IPS DF 19.7 (cell line): ENCODE data around the gene B3GAT1.
"Not testable (repeated sequence)": the region's sequence is repeated elsewhere in the genome, so short reads cannot be mapped to it uniquely, and the experiment has no call there.

Source experiments
- DNase-seq: peaks from one replicate; pipeline ENCODE4 v3.0.0-alpha.2; 2013; ENCODE audit warnings: low read depth, low spot score

The B3GAT1 gene

DNA sequence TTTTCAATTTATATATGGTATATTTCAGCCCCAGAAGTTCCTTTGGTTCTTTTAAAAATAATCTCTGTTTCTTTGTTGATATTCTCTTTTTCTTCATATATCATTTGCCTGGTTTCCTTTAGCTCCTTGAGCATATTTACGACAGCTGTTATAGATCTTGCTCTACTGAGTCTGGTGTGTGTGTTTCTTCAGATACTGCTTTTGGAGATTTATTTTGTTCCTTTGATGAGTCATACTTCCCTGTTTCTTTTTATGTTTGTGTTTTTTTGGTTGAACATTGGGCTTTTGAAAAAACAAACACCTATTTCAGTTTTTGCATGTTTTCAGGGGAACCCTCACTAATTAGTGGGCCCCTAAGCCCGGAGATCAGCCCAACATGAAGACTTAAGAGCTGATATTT lies 56.9 kb downstream of the B3GAT1 start:
- no peak for DNase-seq

DNA sequence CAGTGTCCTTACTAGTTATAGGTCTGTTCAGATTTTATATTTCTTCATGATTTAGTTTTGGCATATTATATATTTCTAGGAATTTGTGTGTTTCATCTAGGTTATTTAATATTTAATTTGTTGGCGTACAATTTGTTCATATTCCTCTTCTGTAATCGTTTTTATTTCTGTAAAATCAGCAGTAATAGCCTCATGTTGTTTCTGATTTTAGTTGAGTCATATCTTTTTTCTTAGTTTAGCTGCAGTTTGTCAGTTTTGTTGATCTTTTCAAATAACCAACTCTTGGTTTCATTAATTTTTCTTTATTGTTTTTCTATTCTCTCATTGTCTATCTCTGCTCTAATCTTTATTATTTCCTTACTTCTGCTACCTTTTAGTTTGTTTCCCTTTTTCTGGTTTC lies 59.9 kb downstream of the B3GAT1 start:
- DNase-seq: no peak

DNA sequence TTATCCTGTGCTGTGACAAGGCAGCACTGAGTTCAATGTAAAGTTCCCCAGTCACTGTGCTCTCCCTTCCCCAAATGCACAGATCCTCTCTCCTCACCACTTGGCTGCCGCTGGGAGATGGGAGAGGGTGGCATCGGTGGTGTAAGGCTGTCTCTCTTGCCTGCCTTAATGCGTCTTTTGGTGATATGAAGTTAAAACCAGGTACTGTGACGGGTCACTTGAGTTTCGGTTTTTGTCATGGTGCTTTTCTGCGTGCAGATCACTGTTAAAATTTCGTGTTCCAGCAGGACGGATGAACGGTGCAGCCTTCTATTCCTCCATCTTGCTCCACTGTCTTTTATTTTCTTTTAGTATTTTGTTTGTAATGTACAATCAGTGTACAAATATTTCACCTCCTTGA lies 61.7 kb downstream of the B3GAT1 start:
- DNase-seq: no peak

DNA sequence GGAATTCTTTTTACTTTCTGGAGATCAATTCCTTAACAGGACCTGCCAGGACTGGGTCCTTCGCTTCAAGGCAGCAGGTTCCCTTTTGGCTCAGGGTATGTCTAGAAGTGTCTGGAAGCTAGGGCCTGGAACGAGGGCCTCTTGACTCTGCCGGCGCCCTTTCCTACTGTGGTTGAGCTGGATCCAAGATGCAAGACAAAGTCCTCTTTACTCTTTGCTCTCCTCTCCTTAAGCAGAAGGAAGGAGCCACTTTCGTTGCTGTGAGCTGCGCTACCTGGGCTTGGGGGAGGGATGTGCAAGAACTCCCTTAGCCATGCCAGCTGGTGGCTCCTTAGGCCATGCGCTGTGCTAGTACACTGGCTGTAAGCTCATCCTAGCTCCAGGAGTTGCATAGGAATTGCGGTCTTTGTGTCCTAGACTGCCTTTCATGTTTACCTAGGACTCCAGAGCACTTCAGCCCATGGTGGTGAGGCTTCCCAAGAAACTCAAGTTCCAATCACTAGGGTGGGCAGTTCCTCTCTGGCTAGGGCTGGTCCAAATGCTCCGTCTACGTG lies 62.2 kb downstream of the B3GAT1 start:
- no peak for DNase-seq

GRCh38 chr11:134349109-134349801 lies 62.8 kb downstream of the B3GAT1 start:
- no peak for DNase-seq

- DNase-seq: no peak
These were observed 64.6 kb downstream of the B3GAT1 start for GRCh38 chr11:134347441-134347840.

GRCh38 chr11:134346976-134347350 lies 65.1 kb downstream of the B3GAT1 start:
- no peak for DNase-seq

- DNase-seq: no peak
These were observed 65.7 kb downstream of the B3GAT1 start for GRCh38 chr11:134346101-134346975.

DNA sequence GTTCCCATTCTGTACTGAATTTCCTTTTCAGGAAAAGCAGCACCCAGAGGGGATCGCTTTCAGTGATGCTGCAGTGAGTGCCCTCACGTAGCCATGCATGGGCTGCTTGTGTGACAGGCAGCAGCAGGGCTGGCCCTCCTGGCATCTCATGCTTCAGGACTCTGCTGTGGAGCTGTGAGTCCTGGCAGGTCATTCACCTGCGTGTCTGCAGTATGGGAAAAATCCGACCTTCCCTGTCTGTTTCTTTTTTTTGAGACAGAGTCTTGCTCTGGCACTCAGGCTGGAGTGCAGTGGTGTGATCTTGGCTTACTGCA lies 66.8 kb downstream of the B3GAT1 start:
- no peak for DNase-seq

GRCh38 chr11:134344497-134345236 lies 67.4 kb downstream of the B3GAT1 start:
- DNase-seq: not testable (repeated sequence)

- DNase-seq: no peak
These were observed 68.4 kb downstream of the B3GAT1 start for GRCh38 chr11:134343646-134344045.

GRCh38 chr11:134342572-134343340 lies 69.3 kb downstream of the B3GAT1 start:
- DNase-seq: no peak

DNA sequence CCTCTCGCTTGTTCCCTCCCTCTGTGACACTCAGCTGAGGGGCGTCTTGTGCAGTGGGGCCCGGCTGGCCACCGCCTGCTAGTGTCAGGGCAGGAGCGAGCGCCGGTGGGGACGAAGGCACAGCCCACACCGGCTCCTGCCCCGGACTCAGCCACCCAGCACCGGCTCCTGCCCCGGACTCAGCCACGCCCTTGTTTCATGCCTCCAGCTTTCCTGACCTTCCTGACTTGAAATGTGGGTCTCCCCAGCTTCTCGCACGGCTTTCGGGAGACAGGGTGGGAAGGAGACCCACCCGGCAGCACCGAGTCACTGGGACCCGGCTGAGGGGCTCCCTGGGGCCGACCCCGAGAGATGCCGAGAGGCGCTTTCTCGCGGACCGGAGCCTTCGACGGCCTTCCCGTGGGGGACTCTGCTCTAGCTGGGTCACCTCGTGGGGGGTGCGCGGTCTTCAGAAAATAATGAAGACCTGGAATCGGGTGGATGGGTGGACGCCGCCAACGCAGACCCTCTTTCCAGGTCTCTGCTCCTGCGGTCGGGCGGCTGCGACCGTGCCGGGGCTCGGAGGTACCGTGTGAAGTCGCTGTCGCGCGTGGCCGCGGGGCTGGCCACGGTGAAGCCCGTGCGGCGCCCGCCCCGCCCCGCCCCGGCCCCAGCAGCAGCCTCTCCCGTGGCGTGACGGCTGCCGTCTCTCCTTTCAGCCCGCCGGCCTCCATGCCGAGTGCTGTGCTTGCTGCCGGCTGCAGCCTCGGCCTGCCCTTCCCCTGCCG lies 70.1 kb downstream of the B3GAT1 start:
- no peak for DNase-seq

- DNase-seq: no peak
These were observed 71.6 kb downstream of the B3GAT1 start for GRCh38 chr11:134340354-134340964.

- no peak for DNase-seq
These were observed 72.3 kb downstream of the B3GAT1 start for GRCh38 chr11:134339756-134340155.

- no peak for DNase-seq
These were observed 73.4 kb downstream of the B3GAT1 start for GRCh38 chr11:134338654-134339053.

DNA sequence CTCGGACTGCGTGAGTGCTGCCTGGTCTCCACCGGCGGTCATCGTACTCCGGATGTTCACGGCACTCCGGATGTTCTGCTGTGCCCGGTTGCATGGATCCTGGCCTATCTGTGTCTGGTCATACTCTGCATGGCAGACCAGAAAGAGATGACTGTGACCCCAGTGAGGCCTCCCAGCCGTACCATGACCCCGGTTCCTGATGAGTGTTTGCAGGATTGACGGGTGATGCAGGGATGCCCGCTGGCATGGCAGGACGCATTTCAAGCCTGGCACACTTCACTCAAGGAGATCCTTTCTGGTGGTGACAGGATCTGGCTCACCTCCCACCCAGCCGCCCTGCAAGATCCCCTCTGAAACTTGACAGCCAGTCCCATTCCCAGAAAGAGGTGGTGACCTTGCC lies 74.0 kb downstream of the B3GAT1 start:
- no peak for DNase-seq

DNA sequence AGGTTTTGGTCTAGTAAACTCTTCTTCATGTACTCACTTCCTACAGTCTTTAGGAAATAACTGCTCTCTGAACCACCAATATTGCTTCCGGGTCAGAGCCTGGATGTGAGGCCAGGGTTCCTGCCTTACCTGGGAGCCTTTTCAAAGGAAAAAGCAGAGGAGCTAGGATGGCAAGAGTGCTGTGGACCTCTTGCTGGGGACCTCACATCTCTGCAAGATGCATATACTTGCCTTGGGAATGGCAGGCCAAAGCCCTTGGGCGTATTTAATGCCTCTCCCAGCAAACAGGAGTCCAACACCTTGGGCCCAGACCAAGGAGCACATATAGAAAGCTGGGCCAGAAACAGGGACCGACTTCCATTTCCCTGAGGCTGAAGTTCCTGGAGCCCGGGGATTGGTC lies 75.0 kb downstream of the B3GAT1 start:
- DNase-seq: no peak

GRCh38 chr11:134334796-134335571 lies 77.1 kb downstream of the B3GAT1 start:
- no peak for DNase-seq

DNA sequence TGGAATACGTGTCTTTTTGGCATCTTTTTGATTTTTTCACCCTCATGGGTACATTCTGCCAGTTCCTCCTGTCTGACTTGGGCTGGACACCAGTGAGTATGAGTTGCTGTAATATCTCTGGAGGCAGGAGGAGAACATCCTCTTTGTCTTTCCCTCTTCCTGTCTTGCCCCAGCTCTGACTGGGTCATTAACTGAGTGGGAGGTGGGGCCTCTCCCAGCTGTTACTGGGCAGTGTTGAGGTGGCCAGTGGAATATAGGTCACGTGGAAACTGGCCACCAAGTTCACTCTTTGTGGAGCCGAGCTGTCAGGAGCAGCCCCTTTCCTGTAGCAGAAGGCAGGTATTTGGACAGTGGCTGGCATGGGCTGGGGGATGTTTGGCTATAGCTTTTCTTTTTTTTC lies 78.1 kb downstream of the B3GAT1 start:
- DNase-seq: no peak
